ENCODE measurements around the gene NR4A2.

The NR4A2 gene

DNA sequence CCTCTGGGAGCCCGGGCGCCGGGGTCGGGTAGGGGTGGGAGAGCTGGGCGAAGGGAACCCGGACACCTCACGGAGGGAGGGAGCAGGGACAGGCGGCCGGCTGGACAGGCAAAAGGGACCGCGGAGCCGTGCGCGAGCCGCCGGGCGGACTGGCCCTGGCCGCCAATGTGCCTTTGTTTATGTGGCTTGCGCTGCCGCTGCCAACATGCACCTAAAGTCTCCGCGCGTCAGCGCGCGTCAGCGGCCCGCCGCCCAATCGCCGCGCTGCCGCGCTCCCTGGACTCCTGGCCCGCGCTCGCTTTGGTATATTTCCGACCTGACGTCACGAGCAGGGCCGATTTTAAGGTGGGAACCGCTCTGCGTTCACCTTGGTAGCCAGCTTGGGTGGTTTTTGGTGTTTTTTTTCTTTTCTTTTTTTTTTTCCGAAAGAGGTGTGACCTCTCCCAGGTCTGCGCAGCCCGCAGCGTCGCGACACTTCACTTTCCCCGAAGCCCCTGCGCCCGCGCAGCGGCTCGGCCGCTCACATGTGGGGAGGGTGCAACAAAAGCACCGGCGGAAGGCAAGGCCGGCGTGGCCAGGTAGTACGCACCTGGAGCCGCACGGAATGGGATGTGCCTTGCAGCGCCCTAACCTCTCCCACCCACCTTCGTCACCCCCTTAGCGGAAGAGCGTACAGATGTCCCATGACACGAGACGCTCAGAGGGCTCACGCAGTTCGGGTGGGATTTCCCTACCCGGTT is at the start of gene NR4A2:
Gene NR4A2 (minus strand): TSS at position 188 of the 740 bp plus-strand sequence. CDS start 2,535 bp downstream, outside the sequence.
- no peak for DNase-seq (ENCODE audit: low read depth, low spot score)

DNA sequence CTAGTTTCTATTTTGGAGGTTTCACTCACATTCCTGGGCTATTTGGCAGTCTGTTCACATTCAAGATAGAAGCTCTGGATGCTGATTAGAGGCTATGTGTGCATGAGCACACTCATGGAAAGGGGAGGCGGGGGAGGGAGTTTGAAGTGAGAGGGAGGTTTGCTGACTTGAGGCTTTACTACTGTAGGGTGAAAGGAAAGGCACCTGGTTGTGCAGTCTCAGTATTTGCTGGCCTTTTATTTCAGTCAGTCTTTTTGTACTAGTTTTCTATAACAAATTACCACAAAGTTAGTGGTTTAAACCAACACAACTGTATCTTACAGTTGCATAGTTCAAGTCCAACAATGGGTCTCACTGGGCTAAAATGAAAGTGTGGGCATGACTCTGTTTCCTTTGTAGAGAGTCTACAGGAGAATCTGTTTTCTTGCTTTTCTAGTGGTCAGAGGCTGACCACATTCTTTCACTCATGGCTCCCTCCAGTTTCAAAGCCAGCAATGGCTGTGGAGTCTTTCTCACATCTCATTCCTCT is 47.7 kb upstream of the NR4A2 start:
- no peak for DNase-seq (ENCODE audit: low read depth, low spot score)

DNA sequence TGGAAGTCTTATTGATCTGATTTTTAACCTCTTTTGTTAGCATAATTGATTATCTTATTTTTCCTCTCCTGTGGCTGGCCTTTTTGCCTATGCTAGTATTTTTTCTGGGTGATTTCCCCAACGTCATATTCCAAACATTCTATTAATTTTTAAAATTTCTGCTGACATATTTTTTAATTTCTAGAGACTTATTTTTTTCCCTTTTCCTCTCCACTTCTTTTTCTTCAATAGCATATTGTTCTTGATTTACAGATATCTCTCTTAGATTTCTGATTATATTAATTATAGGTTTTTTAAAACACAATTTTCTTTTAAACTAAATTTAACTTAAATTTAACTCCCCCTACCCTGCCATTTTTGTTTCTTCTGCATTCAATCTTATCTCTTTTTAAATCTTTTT is 47.2 kb upstream of the NR4A2 start:
- no peak for DNase-seq (ENCODE audit: low read depth, low spot score)

- DNase-seq (ENCODE audit: low read depth, low spot score), result no peak
Measured at GRCh38 chr2:156379071-156379470, 46.5 kb upstream of the NR4A2 start.

- DNase-seq (ENCODE audit: low read depth, low spot score), result no peak
Measured at GRCh38 chr2:156366753-156367152, 34.2 kb upstream of the NR4A2 start.

DNA sequence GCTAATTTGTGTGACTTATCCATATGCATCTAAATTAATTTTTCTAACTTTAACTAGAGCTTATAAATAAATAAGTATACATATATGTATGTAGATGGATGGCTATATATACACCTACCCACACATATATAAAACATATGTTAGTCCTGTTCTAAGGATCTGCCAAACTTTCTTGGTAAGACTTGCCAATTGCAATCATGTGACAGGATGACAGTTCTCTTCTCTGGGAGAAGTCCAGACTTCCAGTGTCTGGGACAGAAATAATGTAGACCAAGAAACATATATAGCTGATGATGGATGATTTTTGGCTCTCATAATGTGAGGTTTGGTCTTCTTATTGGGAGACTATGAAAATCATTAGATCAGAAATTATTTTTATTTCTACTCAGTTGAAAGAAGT is 30.6 kb upstream of the NR4A2 start:
- no peak for DNase-seq (ENCODE audit: low read depth, low spot score)

DNA sequence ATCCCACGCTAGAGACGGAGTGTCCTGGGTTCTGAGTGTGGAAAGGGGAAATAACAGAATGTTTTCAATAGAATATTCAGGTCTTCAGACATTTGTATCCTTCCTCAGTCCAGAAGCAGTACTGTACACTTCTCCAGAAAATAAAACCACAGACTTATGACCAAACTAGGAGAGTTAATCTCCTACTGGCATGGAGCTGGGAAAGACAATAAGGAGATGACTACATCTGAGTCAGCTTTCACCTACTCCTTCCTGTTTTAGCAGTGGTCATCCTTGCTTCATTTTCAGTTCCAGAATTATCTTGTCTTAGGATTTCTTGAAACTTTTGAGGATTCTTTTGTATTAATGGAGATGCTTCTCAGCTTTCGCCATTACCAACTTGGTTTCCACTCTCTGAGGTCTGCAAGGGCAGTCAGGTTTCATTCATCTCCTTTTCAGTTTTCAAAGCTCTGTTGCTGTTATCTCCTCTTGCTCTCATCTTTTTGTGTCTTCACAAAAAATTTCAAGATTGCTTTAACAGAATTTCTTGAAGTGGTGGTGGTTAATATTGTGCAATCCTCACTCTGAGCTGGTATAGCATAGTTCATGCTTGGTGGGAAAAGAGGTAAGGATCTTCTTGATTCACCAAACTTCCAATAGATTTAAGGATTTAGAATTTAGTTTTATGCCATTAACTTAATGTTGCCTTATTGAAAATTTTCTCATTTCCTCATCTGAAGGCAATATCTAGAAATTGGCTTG is 23.7 kb upstream of the NR4A2 start:
- DNase-seq (ENCODE audit: low read depth, low spot score), result no peak

- no peak for DNase-seq (ENCODE audit: low read depth, low spot score)
Measured at GRCh38 chr2:156352911-156353310, 20.4 kb upstream of the NR4A2 start.

- no peak for DNase-seq (ENCODE audit: low read depth, low spot score)
Measured at GRCh38 chr2:156350374-156351142, 18.0 kb upstream of the NR4A2 start.

- DNase-seq (ENCODE audit: low read depth, low spot score), result no peak
Measured at GRCh38 chr2:156349605-156350004, 17.1 kb upstream of the NR4A2 start.

GRCh38 chr2:156349161-156349560 is 16.6 kb upstream of the NR4A2 start:
- DNase-seq (ENCODE audit: low read depth, low spot score), result no peak

- DNase-seq (ENCODE audit: low read depth, low spot score), result no peak
Measured at GRCh38 chr2:156347431-156347830, 14.9 kb upstream of the NR4A2 start.

GRCh38 chr2:156346731-156347130 is 14.2 kb upstream of the NR4A2 start:
- no peak for DNase-seq (ENCODE audit: low read depth, low spot score)

DNA sequence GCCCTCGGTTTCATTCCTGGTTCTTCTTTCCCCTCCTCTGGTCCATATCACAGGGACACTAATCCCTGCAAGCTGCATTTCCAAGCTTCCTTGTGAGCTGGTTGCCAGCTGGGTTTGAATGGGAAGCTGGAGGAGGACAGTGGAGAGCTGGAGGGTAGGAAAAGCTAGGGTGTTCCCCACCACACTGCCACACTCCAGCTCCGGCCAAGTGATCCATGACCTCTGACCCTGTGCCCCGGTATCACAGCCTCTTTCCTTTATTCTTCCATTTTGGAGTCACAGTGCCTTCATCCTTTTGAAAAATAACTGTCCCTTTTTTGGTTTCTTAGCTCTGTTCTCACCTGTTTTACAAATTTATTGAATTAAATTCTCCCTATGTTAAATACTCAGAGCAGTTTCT is 13.1 kb upstream of the NR4A2 start:
- DNase-seq (ENCODE audit: low read depth, low spot score), result no peak

DNA sequence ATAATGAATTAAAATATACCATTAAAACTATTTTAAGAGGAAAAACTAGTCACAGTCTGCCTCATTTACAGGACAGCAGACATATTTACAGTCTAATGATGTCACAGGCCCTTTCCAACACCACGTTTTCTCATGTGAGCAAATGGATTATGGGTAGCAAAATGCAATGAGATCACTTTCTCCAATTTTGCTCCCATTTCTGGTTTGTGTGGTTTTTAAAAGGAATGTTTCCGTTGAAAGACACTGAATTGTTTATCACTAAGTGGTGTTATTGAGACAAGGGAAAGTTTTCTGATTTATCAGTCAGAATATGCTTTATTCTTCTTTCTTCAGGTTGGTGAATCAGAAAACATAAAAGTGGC is 11.4 kb upstream of the NR4A2 start:
- no peak for DNase-seq (ENCODE audit: low read depth, low spot score)

DNA sequence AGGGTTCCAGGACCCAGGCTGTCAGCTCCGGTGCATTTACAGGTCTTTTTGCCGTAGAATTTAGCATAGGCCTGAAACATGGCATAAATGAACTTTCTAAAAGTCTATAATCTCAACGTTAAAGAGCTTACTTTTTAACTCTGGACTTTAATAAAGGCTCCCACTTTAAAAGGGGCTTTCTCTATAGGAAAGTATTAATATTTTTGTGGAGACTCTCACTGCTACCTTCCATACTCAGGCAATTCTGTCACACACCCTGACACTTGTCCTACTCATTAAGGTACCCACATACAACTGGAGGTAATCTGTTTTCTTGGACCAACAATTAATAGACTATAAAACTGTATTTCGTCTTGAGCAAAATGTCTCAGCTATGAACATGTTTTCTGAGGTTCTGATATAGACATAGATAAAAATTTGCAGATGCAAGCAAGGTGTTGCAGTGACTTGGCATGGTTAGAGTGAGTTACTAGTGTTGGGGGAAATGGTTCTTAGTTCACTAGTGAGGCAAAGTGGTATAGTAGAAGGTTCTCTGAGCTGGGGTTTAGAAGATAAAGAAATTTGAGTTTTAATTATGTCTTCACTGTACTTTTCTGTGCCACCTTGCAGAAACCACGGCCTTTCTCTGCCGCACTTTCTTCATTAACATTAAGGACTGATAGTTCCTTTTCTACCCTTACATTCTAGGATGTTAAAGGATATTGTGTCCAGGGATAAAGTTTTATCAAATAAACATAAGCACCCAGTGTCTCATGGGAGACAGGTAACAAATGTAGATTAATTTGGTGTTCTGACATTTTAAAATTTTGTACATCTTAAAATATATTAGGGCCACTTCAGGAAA is 10.8 kb upstream of the NR4A2 start:
- no peak for DNase-seq (ENCODE audit: low read depth, low spot score)

DNA sequence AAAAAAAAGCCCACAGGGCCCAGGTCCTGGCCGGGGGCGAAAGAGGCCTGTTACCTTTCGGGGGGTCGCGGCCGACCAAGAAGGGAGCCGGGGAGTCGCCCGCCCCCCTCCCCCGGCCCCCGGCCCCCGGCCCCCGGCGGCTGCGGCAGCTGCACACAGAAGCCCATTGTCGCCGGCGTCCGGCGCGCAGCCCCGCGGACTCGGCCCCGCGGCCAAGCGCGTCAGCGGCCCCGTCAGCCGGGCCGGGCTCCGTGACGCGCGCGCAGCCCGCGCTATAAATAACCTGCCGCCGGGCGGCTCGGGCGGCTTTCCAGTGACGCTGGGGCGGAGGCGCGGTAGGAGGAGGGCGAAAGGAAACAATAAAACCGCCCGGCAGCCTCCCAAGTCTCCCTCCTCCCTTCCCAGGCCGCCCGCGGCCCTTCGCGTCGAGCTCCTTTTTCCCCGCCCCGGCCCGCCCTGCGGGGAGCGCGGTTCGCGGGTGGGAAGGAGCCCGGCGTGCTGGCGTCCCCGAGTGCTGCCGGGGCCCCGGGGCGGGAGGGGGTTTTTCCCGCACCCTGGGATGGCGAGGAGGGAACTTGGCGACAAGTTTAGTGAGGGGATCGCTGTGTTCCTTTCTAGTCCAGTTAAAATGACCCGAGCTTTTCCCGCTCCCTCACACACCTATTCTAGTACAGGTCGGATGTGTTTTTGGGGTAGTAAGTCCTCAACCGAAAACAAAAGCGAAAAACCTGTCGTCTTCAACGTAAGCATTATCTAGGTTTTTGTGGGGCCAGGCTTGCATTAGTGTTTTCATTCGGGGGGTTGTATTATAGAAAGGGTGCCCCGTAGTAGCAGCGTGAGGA is 10.0 kb upstream of the NR4A2 start:
- peak; percentile 74 for DNase-seq (ENCODE audit: low read depth, low spot score)

GRCh38 chr2:156341452-156342253 is 9.1 kb upstream of the NR4A2 start:
- no peak for DNase-seq (ENCODE audit: low read depth, low spot score)

DNA sequence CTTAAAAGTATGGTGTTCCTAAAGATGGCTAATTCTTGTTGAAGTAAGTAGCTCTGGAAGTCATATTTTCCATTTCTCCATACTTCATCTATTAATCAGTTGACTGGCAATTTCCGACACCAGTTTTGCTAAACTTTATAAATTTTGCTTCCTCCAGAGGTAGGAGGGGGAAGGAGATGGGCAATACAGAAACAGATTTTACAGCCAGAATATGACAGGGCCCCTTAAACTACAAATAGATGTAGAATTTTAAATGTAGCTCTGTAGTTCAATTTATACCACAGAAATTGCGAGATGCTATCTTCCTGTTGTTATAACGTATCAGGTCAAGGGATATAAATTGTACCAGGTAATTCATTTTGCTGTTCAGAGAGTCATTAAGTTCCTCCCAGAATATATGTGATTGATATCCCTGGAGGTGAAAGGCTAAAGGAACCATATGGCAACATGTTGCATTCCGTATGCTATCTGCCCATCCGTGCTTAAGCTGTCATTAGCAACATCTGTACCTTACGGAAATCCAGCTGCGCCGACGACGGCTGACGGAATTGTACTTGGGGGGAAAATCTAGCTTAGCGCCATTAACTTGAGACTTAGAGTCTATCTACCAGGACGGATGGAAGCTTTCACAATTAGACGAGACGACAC is 8.4 kb upstream of the NR4A2 start:
- DNase-seq (ENCODE audit: low read depth, low spot score), result no peak
